Lung microvascular endothelial cell (primary cell): ENCODE measurements around the gene CFAP299. TPM values are rescaled to one million over a fixed set of nuclear protein-coding genes. Genes with fewer than 3 reads are reported as not detected.

Experiments
- DNase-seq, 2 donors: peaks; one replicate each; pipeline versions ENCODE4 v3.0.0 to v3.0.0-alpha.2; 2010; ENCODE audit warnings: low read depth in 2 of 2
- total RNA-seq: library from RNA; depleted of rRNA; stranded (reverse); fragments of >200 nt; gene quantifications from 2 replicates; pipeline ENCODE4 v1.2.1, GENCODE V29; 2014

The CFAP299 gene
- total RNA-seq, 1 donor from 2014 or later: not detected

GRCh38 chr4:80439294-80440061 lies 103.9 kb downstream of the CFAP299 start:
- DNase-seq: peak in 1 of 2 donors; percentile 22

GRCh38 chr4:80446248-80446647 lies 110.7 kb downstream of the CFAP299 start:
- no peak for DNase-seq

GRCh38 chr4:80446664-80447063 lies 111.1 kb downstream of the CFAP299 start:
- no peak for DNase-seq

- DNase-seq: no peak
Measured at GRCh38 chr4:80447493-80447892, 112.0 kb downstream of the CFAP299 start.

- no peak for DNase-seq
Measured at GRCh38 chr4:80448056-80448455, 112.5 kb downstream of the CFAP299 start.

- no peak for DNase-seq
Measured at GRCh38 chr4:80452055-80452454, 116.5 kb downstream of the CFAP299 start.

GRCh38 chr4:80452768-80453167 lies 117.2 kb downstream of the CFAP299 start:
- peak in 1 of 2 donors; percentile 50 for DNase-seq

GRCh38 chr4:80454040-80454439 lies 118.5 kb downstream of the CFAP299 start:
- no peak for DNase-seq

GRCh38 chr4:80454556-80454955 lies 119.0 kb downstream of the CFAP299 start:
- no peak for DNase-seq

GRCh38 chr4:80459918-80460473 lies 124.5 kb downstream of the CFAP299 start:
- DNase-seq: no peak

GRCh38 chr4:80461412-80461811 lies 125.9 kb downstream of the CFAP299 start:
- DNase-seq: no peak

GRCh38 chr4:80462621-80463091 lies 127.1 kb downstream of the CFAP299 start:
- no peak for DNase-seq

GRCh38 chr4:80463509-80463908 lies 128.0 kb downstream of the CFAP299 start:
- DNase-seq: no peak

- DNase-seq: no peak
Measured at GRCh38 chr4:80465238-80465637, 129.7 kb downstream of the CFAP299 start.

GRCh38 chr4:80465736-80466135 lies 130.2 kb downstream of the CFAP299 start:
- no peak for DNase-seq

- DNase-seq: no peak
Measured at GRCh38 chr4:80466618-80467017, 131.1 kb downstream of the CFAP299 start.

- peak; percentile 13 to 22 for DNase-seq
Measured at GRCh38 chr4:80471756-80472155, 136.2 kb downstream of the CFAP299 start.

GRCh38 chr4:80475236-80475635 lies 139.7 kb downstream of the CFAP299 start:
- DNase-seq: no peak

GRCh38 chr4:80475798-80476197 lies 140.3 kb downstream of the CFAP299 start:
- DNase-seq: no peak

GRCh38 chr4:80484712-80485111 lies 149.2 kb downstream of the CFAP299 start:
- no peak for DNase-seq

- DNase-seq: no peak
Measured at GRCh38 chr4:80486603-80487002, 151.1 kb downstream of the CFAP299 start.

GRCh38 chr4:80489798-80490197 lies 154.3 kb downstream of the CFAP299 start:
- DNase-seq: no peak

- DNase-seq: no peak
Measured at GRCh38 chr4:80492761-80493160, 157.2 kb downstream of the CFAP299 start.
